K562 (cell line): ENCODE measurements around the gene HTRA3. TPM values are rescaled to one million over a fixed set of nuclear protein-coding genes. Genes with fewer than 3 reads are reported as not detected.

Experiments used
- ATAC-seq: fragments of 200-7000 bp; cut with Tn5 transposase; 3 replicates; pipeline ENCODE4 v1.9.1; 2020; ENCODE audit warnings: moderate library complexity
- BruUV-seq: library from RNA; stranded (reverse); fragments of 400-500 nt; replicated peaks from 2 replicates; lab custom pipeline; 2021; lab: Mats Ljungman, UMichigan
- CTCF ChIA-PET: fragments of 300-600 bp; formaldehyde crosslinking; extraction: SDS; loops from one replicate; lab custom pipeline; 2021; ENCODE audit warnings: low intra/inter-chr PET ratio; lab: Yijun Ruan, JAX
- POLR2A ChIA-PET: fragments of 300-600, 350-650 bp; sonication (Branson Sonifier 250); formaldehyde crosslinking; extraction: SDS; loops from one replicate; lab custom pipeline; 2021; ENCODE audit warnings: antibody characterized with exemption, inconsistent platforms; lab: Yijun Ruan, JAX
- DNase-seq, 4 experiments: peaks; one replicate each; pipeline versions ENCODE4 v3.0.0 to v3.0.0-alpha.2; 2011 to 2018; ENCODE audit warnings: low spot score in 3 of 4, mixed read lengths in 3 of 4; ENCODE audit errors: extremely low read depth in 1 of 4
- FAIRE-seq: peaks from 2 replicates; lab custom pipeline; 2011; peaks lifted over from hg19 to GRCh38; lab: Jason Lieb, UNC
- H2AFZ ChIP-seq: 2 replicates; pipeline ENCODE4 v1.6.0; 2011; ENCODE audit warnings: low read depth, low read length, control low read depth, inconsistent platforms
- H3K27ac ChIP-seq: fragments of 200-600 bp; 3 replicates; pipeline ENCODE4 v1.8.0; 2011; ENCODE audit warnings: low read depth, mild to moderate bottlenecking, control low read depth, inconsistent platforms, low read length, moderate library complexity, mixed read lengths; ENCODE audit errors: extremely low read depth
- H3K27me3 ChIP-seq, 2 experiments: fragments of 300-600 bp in 1 of 2; 2 replicates in 1 of 2; 3 replicates in 1 of 2; pipeline versions ENCODE4 v1.6.0 to v1.8.0; 2011; ENCODE audit warnings: inconsistent platforms in 2 of 2, low read length in 2 of 2, mild to moderate bottlenecking in 1 of 2, mixed read lengths in 1 of 2, moderate library complexity in 1 of 2; ENCODE audit not compliant: control insufficient read depth in 2 of 2, insufficient read depth in 2 of 2
- H3K36me3 ChIP-seq: fragments of 300-600 bp; 3 replicates; pipeline ENCODE4 v1.8.0; 2011; ENCODE audit warnings: mild to moderate bottlenecking, low read length, inconsistent platforms; ENCODE audit not compliant: control insufficient read depth, insufficient read depth
- H3K4me1 ChIP-seq, 2 experiments: fragments of 200-600 bp in 1 of 2; replicated peaks in 1 of 2; 2 replicates in 1 of 2; 3 replicates in 1 of 2; pipeline versions ENCODE4 v1.5.1 to v1.8.0; 2011; ENCODE audit warnings: inconsistent platforms in 2 of 2, low read length in 2 of 2, mild to moderate bottlenecking in 1 of 2, mixed read lengths in 1 of 2, moderate library complexity in 1 of 2; ENCODE audit not compliant: control insufficient read depth in 2 of 2, insufficient read depth in 2 of 2
- H3K4me2 ChIP-seq: 2 replicates; pipeline ENCODE4 v1.6.1; 2011; ENCODE audit warnings: low read length, control low read depth, inconsistent platforms, mixed read lengths; ENCODE audit not compliant: insufficient read depth
- H3K4me3 ChIP-seq: fragments of 200-600 bp; sonication (generic), shearing (Covaris generic); 2 replicates; pipeline ENCODE4 v1.5.1; 2016; ENCODE audit warnings: control low read depth, inconsistent platforms
- H3K79me2 ChIP-seq: fragments of 200-600 bp; 3 replicates; pipeline ENCODE4 v1.8.0; 2011; ENCODE audit warnings: low read length, inconsistent platforms; ENCODE audit not compliant: control insufficient read depth, insufficient read depth
- H3K9ac ChIP-seq, 2 experiments: 2 replicates each; pipeline versions ENCODE4 v1.6.0 to v1.6.1; 2011; ENCODE audit warnings: low read depth in 2 of 2, low read length in 2 of 2, control low read depth in 1 of 2, inconsistent platforms in 1 of 2, mild to moderate bottlenecking in 1 of 2, mixed read lengths in 1 of 2; ENCODE audit not compliant: insufficient read depth in 1 of 2
- H3K9me1 ChIP-seq: one replicate; pipeline ENCODE4 v1.6.0; 2011; ENCODE audit warnings: inconsistent platforms, mild to moderate bottlenecking, low read length, moderate library complexity; ENCODE audit not compliant: control insufficient read depth, insufficient read depth
- H3K9me3 ChIP-seq: replicated peaks from 2 replicates; pipeline ENCODE4 v1.5.1; 2011; ENCODE audit warnings: low read depth, low read length, inconsistent platforms; ENCODE audit not compliant: control insufficient read depth, insufficient read depth
- H4K20me1 ChIP-seq: replicated peaks from 2 replicates; pipeline ENCODE4 v1.6.1; 2011; ENCODE audit warnings: low read length, inconsistent platforms, mixed read lengths; ENCODE audit not compliant: control insufficient read depth, insufficient read depth
- ARID1B ChIP-seq: fragments of 450-650 bp; IDR thresholded peaks from 2 replicates; pipeline ENCODE4 v1.6.1; 2016; ENCODE audit warnings: antibody characterized with exemption, mild to moderate bottlenecking, inconsistent platforms
- CBX2 ChIP-seq: fragments of 200-600 bp; sonication (generic); IDR thresholded peaks from one replicate; pipeline ENCODE4 v1.6.1; 2012; ENCODE audit warnings: mild to moderate bottlenecking, low read length, inconsistent platforms; ENCODE audit not compliant: insufficient read depth, poor library complexity, severe bottlenecking
- ETV5 ChIP-seq: sonication (generic); formaldehyde crosslinking; IDR thresholded peaks from 2 replicates; pipeline ENCODE4 v1.4.0; 2020; ENCODE audit warnings: low read depth, mild to moderate bottlenecking, missing genetic modification reagents
- HCFC1 ChIP-seq: IDR thresholded peaks from 2 replicates; pipeline ENCODE4 v1.6.1; 2012; ENCODE audit warnings: low read depth, low read length, improper control_type of control experiment
- HNRNPK ChIP-seq: fragments of 200-400 bp; formaldehyde crosslinking; IDR thresholded peaks from one replicate; pipeline ENCODE4 v1.6.1; 2018; ENCODE audit warnings: mild to moderate bottlenecking, low read depth, low read length; ENCODE audit not compliant: poor library complexity, severe bottlenecking
- MAFF ChIP-seq: IDR thresholded peaks from 2 replicates; pipeline ENCODE4 v1.6.1; 2012; ENCODE audit warnings: low read length, improper control_type of control experiment
- PPARD ChIP-seq: fragments of 250-450 bp; sonication (Bioruptor Pico); IDR thresholded peaks from 2 replicates; pipeline ENCODE4 v1.8.0; 2022; ENCODE audit warnings: inconsistent platforms, mild to moderate bottlenecking, moderate library complexity
- PTRF ChIP-seq: fragments of 450-650 bp; IDR thresholded peaks from 2 replicates; pipeline ENCODE4 v1.6.1; 2016; ENCODE audit warnings: mild to moderate bottlenecking, missing genetic modification characterization, missing compliant biosample characterization
- RBM39 ChIP-seq: fragments of 200-400 bp; formaldehyde crosslinking; optimal IDR thresholded peaks from 2 replicates; pipeline ENCODE3; 2018; ENCODE audit warnings: low read depth, low read length
- SMAD1 ChIP-seq: fragments of 150-350 bp; IDR thresholded peaks from 2 replicates; pipeline ENCODE4 v1.6.1; 2014; ENCODE audit warnings: low read length, low read depth; ENCODE audit not compliant: partially characterized antibody
- TAF7 ChIP-seq: fragments of 450-650 bp; IDR thresholded peaks from 2 replicates; pipeline ENCODE4 v1.6.1; 2016; ENCODE audit warnings: missing genetic modification characterization, missing compliant biosample characterization
- TAL1 ChIP-seq: fragments of 450-650 bp; IDR thresholded peaks from 2 replicates; pipeline ENCODE4 v1.6.1; 2016; ENCODE audit warnings: mild to moderate bottlenecking
- TRIM25 ChIP-seq: fragments of 450-650 bp; IDR thresholded peaks from 2 replicates; pipeline ENCODE4 v1.7.0; 2016; ENCODE audit warnings: borderline replicate concordance
- ZKSCAN3 ChIP-seq: fragments of 250-450 bp; sonication (Bioruptor Pico); IDR thresholded peaks from 2 replicates; pipeline ENCODE4 v1.4.0; 2020
- ZNF175 ChIP-seq: fragments of 200-800 bp; sonication (Bioruptor generic); IDR thresholded peaks from 2 replicates; pipeline ENCODE4 v1.6.1; 2016; ENCODE audit warnings: low read depth, mild to moderate bottlenecking, missing genetic modification characterization, missing compliant biosample characterization
- ZNF263 ChIP-seq: sonication (generic); formaldehyde crosslinking; IDR thresholded peaks from 2 replicates; pipeline ENCODE4 v1.8.0; 2022; ENCODE audit warnings: mild to moderate bottlenecking, missing genetic modification reagents, borderline replicate concordance
- ZNF3 ChIP-seq: fragments of 250-450 bp; sonication (Bioruptor Pico); IDR thresholded peaks from 2 replicates; pipeline ENCODE4 v1.5.0; 2021; ENCODE audit warnings: mild to moderate bottlenecking, moderate library complexity
- WGBS: fragments of 100-300 bp; shearing (Covaris generic); methylation state at CpG from one replicate; pipeline ENCODE4 v1.1.6; 2016; ENCODE audit warnings: low coverage, mixed read lengths; ENCODE audit not compliant: insufficient coverage; ENCODE audit errors: missing lambda C conversion rate; 5-methylcytosine and 5-hydroxymethylcytosine counted together
- in situ Hi-C: fragments of 300-500 bp; cut with MboI; formaldehyde crosslinking; loops from 4 replicates; pipeline ENCODE4 v1.15.0; 2018; ENCODE audit warnings: inconsistent platforms, mixed read lengths
- intact Hi-C: fragments of 100-400 bp; cut with micrococcal nuclease; formaldehyde crosslinking; loops from 2 replicates; pipeline ENCODE4 v1.14.2; 2022
- polyA plus RNA-seq, 8 experiments: library from polyadenylated mRNA; depleted of rRNA in 4 of 8; stranded (reverse) in 5 of 8; unstranded in 3 of 8; fragments of >200 nt; fragmentation: Nextera tagmentation in 2 of 8; fragmentation: Illumina TruSeq in 1 of 8; extraction: Ambion mirVana in 2 of 8; extraction: Trizol in 1 of 8; gene quantifications; 2 replicates each; pipeline versions ENCODE4 v1.2.1 to v1.2.3, GENCODE V29; 2011 to 2014; ENCODE audit warnings: inconsistent platforms in 1 of 8, missing spikeins in 1 of 8
- total RNA-seq, 7 experiments: library from RNA; depleted of rRNA in 6 of 7; stranded (reverse); fragments of >200 nt in 6 of 7; fragmentation: Illumina TruSeq in 2 of 7; extraction: Trizol in 2 of 7; gene quantifications; 2 replicates each; pipeline versions ENCODE4 v1.2.1 to v1.2.3, GENCODE V29; 2011 to 2021; ENCODE audit warnings: low replicate concordance in 1 of 7

Gene HTRA3
- total and polyA plus RNA-seq, 9 of the 15 experiments (the other 6 are each of a cell fraction or from before 2014, with no cell fraction given): 0.04 TPM; not detected in 8

GRCh38 chr4:8314691-8315255 is 45.2 kb downstream of the HTRA3 start:
- Histone ChIP-seq H3K4me2 (no peak overlapping the region), H3K9me3 (no peaks in the 10 kb centered on the region), H3K9ac (no peak overlapping the region), H3K9me1 (no peaks in the 10 kb centered on the region), H3K4me1 (peaks cover 0 to 22% of the 10 kb centered on the region in 2 experiments; a peak in 2 of 5 replicates), H2AFZ (no peak overlapping the region), H3K27ac (no peak overlapping the region), H3K36me3 (no peaks in the 10 kb centered on the region), H3K4me3 (no peak overlapping the region), H3K79me2 (no peaks in the 10 kb centered on the region), H4K20me1 (0 out of 2 replicates have a peak, but pooled peaks cover 3% of the 10 kb centered on the region), H3K27me3 (peaks cover 2 to 35% of the 10 kb centered on the region in 2 experiments; a peak in 2 of 5 replicates)
- ATAC-seq (no peak), DNase-seq (no peak), FAIRE-seq (no peak)
- TF ChIP-seq TRIM25 (no peak), RBM39 (no peak), HNRNPK (no peak), TAL1 (no peak), ARID1B (no peak), ZNF175 (CRISPR knock-in tag) (no peak), MAFF (no peak), PPARD (no peak), ZKSCAN3 (CRISPR knock-in tag) (no peak), CBX2 (no peak), ZNF3 (CRISPR knock-in tag) (no peak), ETV5 (no peak), HCFC1 (no peak), ZNF263 (no peak), PTRF (tag) (no peak), TAF7 (tag) (no peak), SMAD1 (no peak)
- intact Hi-C loops (no loop called here), in situ Hi-C loops (no loop called here)
- no TSS peak for BruUV-seq
- 3% methylated on average over 5 of the region's 5 CpGs for WGBS
- CTCF ChIA-PET: no interaction called here
- POLR2A ChIA-PET: interaction anchor here (1.0 kb wide), 1 partner anchor 10 kb away, joined by 3 read pairs; no protein-coding TSS in a partner anchor
